Posterior vena cava (tissue), 2 donors: ENCODE measurements around the gene MCM5. TPM values are rescaled to one million over a fixed set of nuclear protein-coding genes. Genes with fewer than 3 reads are reported as not detected.
"Not testable (repeated sequence)": the region's sequence is repeated elsewhere in the genome, so short reads cannot be mapped to it uniquely, and the experiment has no call there.

Source experiments
- DNase-seq: peaks from one replicate; pipeline ENCODE4 v3.0.0-alpha.2; 2020; ENCODE audit warnings: low spot score
- intact Hi-C, 2 donors: fragments of 100-400 bp; cut with DNase I; formaldehyde crosslinking; loops; one replicate each; pipeline versions ENCODE4 v1.14.1 to v1.14.2; 2022 to 2023
- total RNA-seq, 2 donors: library from RNA; stranded (reverse); fragmentation: NEBNext Ultra II Directional; extraction: Animal tissue kit (Norgen Biotek cat#: 25700); gene quantifications; one replicate each; pipeline ENCODE4 v1.2.1, GENCODE V29; 2021
- donor health status: DM: yes; HTN: yes; CAD: no.
- donor health status: DM: yes; HTN: yes; CAD: no.

Gene MCM5
- total RNA-seq, 2 donors from 2014 or later: 15.2 to 17.3 TPM

- intact Hi-C loops, DNase-seq: not testable (repeated sequence)
Observed at GRCh38 chr22:35459976-35460375, 60.0 kb downstream of the MCM5 start.

- DNase-seq: no peak
- intact Hi-C loops: no loop called here
Observed at GRCh38 chr22:35460688-35461087, 60.7 kb downstream of the MCM5 start.

DNA sequence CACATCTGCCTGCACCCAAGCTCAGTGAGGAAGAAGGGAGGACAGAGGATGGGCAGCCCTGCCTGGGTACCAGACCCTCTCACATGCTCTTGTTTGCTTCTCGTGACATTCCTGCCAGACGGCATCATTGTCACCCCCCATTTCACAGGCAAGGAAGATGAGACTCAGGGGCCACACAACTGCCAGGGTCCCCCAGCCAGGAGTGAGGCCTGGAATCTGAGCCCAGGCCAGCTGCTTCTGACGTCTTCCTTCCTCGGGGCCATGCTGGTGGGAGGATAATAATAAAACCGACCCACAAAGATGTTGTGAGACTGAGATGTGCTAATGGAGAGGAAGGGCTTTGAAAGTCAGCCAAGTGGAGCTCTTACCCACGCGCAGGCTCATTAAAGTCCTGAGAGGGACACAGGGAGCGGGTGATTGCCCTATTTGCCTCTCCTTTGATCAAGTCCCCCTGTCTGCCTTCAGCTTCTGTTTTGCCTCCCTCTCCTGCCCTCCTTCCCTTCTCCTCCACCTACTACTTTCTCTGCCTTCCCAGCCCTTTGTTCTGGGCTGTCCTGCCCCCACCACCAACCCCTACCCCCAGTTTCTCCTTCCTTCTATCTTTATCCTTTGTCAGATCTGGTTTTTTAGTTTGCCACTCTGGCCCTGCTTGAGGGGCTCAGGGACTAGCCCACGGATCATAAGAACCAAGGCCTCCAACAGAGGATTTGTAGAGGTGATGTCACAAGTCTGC lies 62.7 kb downstream of the MCM5 start:
- no peak for DNase-seq
- intact Hi-C loops: no loop called here

- DNase-seq: no peak
- intact Hi-C loops: no loop called here
Observed at GRCh38 chr22:35463231-35463933, 63.4 kb downstream of the MCM5 start.

DNA sequence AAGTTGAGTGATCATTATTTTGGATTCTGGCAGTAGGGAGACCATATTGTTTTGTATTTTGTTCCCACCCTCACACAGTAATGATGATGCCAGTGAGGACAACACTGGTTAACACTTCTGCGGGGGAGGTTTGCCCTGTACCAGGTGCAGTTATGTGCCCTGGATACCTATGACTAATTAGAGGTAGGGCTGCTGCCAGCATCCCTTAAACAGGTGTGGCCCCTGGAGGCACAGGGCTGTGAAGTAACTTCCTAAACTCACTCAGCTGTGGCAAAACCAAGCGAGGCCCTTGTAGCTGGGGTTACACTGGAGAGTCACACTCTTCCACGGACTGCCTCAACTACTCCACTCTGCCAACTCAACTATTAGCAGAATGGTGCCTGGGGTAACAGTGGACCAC lies 64.5 kb downstream of the MCM5 start:
- no peak for DNase-seq
- intact Hi-C loops: no loop called here

DNA sequence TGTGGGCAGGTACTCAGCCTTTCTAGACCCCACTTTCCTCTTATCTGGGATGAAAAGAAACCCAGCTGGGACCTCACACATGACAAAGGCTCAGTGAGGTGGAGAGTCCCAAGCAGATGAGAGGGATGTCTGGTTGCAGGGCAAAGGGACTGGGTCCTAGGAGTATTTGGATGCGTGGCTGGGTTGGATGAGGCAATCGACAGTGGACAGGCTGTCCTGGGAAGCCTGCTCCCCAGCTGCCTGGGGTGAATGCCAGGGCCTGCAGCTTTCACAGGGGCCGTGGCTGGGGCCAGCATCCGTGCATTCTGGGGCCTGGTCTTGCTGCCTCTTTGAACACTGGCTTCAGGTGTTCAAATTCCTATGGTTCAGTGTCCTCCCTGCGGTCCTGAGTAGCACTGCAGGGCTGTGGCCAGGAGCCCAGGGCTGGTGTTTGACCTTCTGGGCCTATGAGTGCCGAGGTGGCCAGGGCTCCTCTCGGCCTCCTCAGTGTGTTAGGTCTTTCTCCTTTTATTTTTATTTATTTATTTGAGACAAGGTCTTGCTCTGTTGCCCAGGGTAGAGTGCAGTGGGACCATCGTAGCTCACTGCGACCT lies 65.3 kb downstream of the MCM5 start:
- intact Hi-C loops: no loop called here
- no peak for DNase-seq

GRCh38 chr22:35467681-35468434 lies 67.9 kb downstream of the MCM5 start:
- intact Hi-C loops: no loop called here
- DNase-seq: peak; percentile 91

- DNase-seq: no peak
- intact Hi-C loops: no loop called here
Observed at GRCh38 chr22:35470903-35471321, 71.0 kb downstream of the MCM5 start.

DNA sequence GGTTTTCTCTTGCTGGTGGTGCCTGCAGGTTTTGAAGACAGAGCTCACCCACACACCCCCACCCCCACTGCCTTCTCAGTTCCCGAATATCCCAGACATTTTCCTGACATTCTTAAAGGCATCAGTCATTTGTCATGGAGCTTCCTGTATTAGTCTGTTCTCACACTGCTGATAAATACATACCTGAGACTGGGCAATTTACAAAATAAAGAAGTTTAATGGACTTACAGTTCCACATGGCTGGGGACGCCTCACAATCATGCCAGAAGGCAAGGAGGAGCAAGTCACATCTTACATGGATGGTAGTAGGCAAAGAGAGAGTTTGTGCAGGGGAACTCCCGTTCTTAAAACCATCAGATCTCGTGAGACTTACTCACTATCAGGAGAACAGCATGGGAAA lies 71.6 kb downstream of the MCM5 start:
- DNase-seq, intact Hi-C loops: not testable (repeated sequence)

GRCh38 chr22:35472488-35472887 lies 72.5 kb downstream of the MCM5 start:
- no peak for DNase-seq
- intact Hi-C loops: no loop called here

DNA sequence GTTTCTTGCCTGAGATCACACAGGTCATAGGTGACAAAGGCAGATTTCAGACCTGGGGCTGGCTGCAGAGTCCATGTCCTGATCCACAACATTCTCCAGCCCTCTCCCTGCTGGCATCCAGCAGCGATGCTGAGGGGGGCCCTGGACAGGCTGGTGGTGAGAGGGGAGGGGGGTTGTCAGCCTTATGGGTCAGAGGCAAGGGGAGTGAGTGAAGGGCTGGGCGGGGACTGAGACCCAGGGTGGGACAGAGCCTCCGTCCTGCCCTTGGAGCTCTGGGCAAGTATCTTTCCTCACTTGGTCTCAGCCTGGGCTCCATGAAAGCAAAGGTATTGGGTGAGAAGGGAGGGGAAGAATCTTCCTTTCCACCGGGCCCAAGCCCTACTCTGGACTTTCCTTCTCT lies 74.0 kb downstream of the MCM5 start:
- DNase-seq: no peak
- intact Hi-C loops: no loop called here

Other genes starting within 250 kb of the MCM5 start
- 10 to 100 TPM; 15.1 to 16.1 TPM for gene HMGXB4, start 142.6 kb upstream of the MCM5 start, total RNA-seq
- 10 to 100 TPM; 32.1 to 34.0 TPM for gene TOM1, start 100.2 kb upstream of the MCM5 start, total RNA-seq
- 10 to 100 TPM; 14.4 to 42.4 TPM for gene HMOX1, start 19.0 kb upstream of the MCM5 start, total RNA-seq
- 10 to 100 TPM in 1 of 2 donors, 1 to 10 TPM in 1; 5.8 to 13.0 TPM for gene RASD2, start 140.7 kb downstream of the MCM5 start, total RNA-seq
- gene MB, start 217.2 kb downstream of the MCM5 start, total RNA-seq: 1 to 10 TPM in 1 of 2 donors, not detected in 1; 2.3 TPM
- 10 to 100 TPM; 12.6 to 14.6 TPM for gene APOL6, start 248.3 kb downstream of the MCM5 start, total RNA-seq